HL-60 (cell line): ENCODE results near the gene RNF223.

Source experiments
- CTCF ChIP-seq: IDR thresholded peaks from one replicate; pipeline ENCODE4 v1.5.1; 2011; ENCODE audit warnings: low read length, control low read depth, inconsistent platforms; ENCODE audit not compliant: insufficient read depth
- GABPA ChIP-seq: IDR thresholded peaks from 2 replicates; pipeline ENCODE4 v1.6.1; 2012; ENCODE audit warnings: low read depth
- POLR2AphosphoS5 ChIP-seq: IDR thresholded peaks from 2 replicates; pipeline ENCODE4 v1.6.1; 2012; ENCODE audit warnings: low read depth
- REST ChIP-seq: IDR thresholded peaks from 2 replicates; pipeline ENCODE4 v1.6.1; 2012; ENCODE audit warnings: low read depth; ENCODE audit not compliant: insufficient replicate concordance
- SPI1 ChIP-seq: IDR thresholded peaks from 2 replicates; pipeline ENCODE4 v1.6.1; 2012; ENCODE audit warnings: low read depth, mild to moderate bottlenecking, borderline replicate concordance

GRCh38 chr1:1069711-1070676 lies 4.1 kb downstream of the RNF223 start:
- TF ChIP-seq POLR2AphosphoS5 (no peak), CTCF (no peak), REST (no peak), SPI1 (no peak), GABPA (no peak)
